Esophagus squamous epithelium (tissue), 4 donors: ENCODE results near the gene AKAP12.

ENCODE experiments used
- POLR2A ChIP-seq, 4 donors: fragments of 450-650 bp; IDR thresholded peaks; one replicate each; pipeline ENCODE4 v1.6.1; 2017; ENCODE audit warnings: antibody characterized with exemption in 4 of 4, mild to moderate bottlenecking in 4 of 4, moderate library complexity in 3 of 4
- TF ChIP-seq, protein P1 (sequence below), 6 experiments: fragments of 450-650 bp in 4 of 6; fragments of 200-600 bp in 2 of 6; sonication (generic) in 2 of 6; IDR thresholded peaks; one replicate each; pipeline ENCODE4 v1.5.1; 2016 to 2019; ENCODE audit warnings: antibody characterized with exemption in 6 of 6, mild to moderate bottlenecking in 4 of 6, moderate library complexity in 4 of 6

DNA sequence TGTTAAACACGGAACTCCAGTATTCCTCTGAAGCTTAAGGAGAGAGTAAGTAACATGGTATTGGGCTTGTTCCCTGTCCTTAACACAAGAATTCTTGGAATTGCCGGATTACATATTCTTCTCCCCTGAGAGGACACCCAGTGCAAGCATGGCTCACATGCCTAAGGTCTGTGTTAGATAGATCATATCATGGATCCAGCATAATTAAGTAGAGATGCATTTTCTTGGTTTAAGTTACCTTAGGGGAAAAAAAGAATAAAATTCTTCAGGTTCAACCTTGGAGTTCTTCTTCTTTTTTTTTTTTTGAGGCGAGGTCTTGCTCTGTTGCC is 53.9 kb downstream of the AKAP12 start:
- TF ChIP-seq, protein P1, sequence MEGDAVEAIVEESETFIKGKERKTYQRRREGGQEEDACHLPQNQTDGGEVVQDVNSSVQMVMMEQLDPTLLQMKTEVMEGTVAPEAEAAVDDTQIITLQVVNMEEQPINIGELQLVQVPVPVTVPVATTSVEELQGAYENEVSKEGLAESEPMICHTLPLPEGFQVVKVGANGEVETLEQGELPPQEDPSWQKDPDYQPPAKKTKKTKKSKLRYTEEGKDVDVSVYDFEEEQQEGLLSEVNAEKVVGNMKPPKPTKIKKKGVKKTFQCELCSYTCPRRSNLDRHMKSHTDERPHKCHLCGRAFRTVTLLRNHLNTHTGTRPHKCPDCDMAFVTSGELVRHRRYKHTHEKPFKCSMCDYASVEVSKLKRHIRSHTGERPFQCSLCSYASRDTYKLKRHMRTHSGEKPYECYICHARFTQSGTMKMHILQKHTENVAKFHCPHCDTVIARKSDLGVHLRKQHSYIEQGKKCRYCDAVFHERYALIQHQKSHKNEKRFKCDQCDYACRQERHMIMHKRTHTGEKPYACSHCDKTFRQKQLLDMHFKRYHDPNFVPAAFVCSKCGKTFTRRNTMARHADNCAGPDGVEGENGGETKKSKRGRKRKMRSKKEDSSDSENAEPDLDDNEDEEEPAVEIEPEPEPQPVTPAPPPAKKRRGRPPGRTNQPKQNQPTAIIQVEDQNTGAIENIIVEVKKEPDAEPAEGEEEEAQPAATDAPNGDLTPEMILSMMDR (IDR thresholded peaks at IDR 0.05) = no peak
- no peak for TF ChIP-seq POLR2A (IDR thresholded peaks at IDR 0.05)
